Measurements from ENCODE around the gene TRMT10C.
"Not testable (repeated sequence)": the region's sequence is repeated elsewhere in the genome, so short reads cannot be mapped to it uniquely, and the experiment has no call there.

The TRMT10C gene

DNA sequence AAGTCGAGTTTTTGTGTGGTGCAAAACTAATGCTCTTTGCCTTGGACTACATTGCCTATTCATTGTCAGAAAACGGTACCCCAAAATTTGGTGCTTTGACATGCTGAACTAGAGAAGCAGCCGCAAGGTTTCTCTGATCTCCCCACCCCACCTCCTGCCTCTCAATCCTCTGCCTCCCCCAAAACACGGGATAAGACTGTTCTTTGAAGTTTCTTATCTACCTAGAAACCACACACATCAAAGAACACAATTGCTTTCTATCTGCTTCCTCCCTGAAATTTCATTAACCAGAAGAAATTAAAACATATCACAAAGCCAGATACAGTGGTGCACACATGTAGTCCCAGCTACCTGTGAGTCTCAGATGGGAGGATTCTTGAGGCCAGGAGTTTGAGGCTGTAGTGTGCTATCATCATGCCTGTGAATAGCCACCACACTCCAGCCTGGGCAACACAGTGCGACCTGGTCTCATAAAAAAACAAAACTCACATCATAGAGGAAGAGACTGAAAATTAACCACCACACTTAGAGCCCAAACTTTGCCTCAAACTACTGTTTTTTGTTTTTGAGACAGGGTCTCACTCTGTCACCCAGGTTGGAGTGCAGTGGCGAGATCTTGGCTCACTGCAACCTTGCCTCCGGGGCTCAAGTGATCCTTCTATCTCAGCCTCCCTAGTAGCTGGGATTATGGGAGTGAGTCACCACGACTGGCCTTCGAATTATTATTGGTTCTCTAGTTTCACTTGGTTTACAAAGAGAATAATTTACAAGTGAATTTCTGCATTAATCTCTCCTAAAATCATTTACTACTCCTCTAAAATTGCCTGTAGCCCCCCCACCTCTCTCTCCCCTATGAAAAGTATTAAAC, 9.6 kb downstream of the TRMT10C start:
- H3K4me1 Mint-ChIP-seq (ENCODE audit: low read depth) = peaks cover 47% of the 10 kb centered on the region
- peak overlapping the region; percentile 49 for H3K4me3 Mint-ChIP-seq
- H3K9me3 Mint-ChIP-seq = no peaks in the 10 kb centered on the region
- no peak for DNase-seq (ENCODE audit: low spot score)
- H3K36me3 Mint-ChIP-seq (ENCODE audit: low read depth) = peaks cover 27% of the 10 kb centered on the region
- peak overlapping the region; percentile 60 for H3K27ac Mint-ChIP-seq
- no peaks in the 10 kb centered on the region for H3K27me3 Mint-ChIP-seq (ENCODE audit: low read depth)

DNA sequence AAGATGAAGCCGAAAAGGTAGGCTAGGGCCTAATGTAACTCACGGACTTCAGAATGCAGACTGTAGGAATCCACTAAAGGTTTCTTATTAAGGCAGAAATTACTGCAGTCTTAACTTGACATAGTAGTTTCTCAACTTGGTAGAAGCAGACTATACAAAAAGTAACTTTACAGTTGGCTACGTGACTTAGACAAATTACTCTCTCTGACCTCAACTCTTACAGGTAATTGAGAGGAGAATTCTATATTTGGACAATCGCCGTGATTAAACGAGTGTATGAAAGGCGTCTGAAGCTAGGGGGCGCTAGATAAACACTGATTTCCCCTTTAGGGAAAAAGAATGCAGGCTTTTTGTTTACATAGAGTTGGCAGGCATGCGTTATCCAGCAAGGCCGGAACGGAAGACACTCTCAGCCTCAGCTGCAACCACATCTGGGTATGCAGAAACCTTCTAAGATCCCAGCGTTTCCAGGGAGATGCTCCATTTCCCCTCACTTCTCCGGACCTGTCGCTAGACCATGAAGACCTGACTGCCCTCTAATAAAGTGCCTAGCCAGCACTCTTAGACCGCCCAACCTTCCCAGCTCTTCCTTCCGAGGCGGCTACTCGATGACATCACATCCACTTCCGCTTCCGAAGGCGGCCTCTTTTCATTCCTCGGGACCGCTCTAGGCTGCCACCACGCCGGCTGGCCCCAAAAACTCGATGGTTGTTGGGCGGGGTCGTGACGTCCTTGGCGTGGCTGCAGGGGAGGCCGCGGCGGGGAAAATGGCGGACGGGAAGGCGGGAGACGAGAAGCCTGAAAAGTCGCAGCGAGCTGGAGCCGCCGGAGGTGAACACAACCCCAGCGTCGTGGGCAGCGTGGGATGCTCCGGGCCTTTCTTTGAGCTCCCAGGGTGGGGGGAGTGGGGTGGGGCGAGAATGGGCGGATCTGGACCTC, 12.1 kb downstream of the TRMT10C start, which contains the start of gene PCNP:
TSS of gene PCNP (plus strand) at position 732 of the 939 bp plus-strand sequence. CDS start at position 768, 36 bp downstream.
- Mint-ChIP-seq H3K27me3 (ENCODE audit: low read depth) (no peaks in the 10 kb centered on the region), H3K4me3 (peak within 1 kb of the TSS; percentile 92), H3K36me3 (ENCODE audit: low read depth) (peaks cover 17% of the 10 kb centered on the region), H3K27ac (peak within 1 kb of the TSS; percentile 100), H3K4me1 (ENCODE audit: low read depth) (peaks cover 39% of the 10 kb centered on the region), H3K9me3 (no peaks in the 10 kb centered on the region)
- peak; percentile 99 for DNase-seq (ENCODE audit: low spot score)

DNA sequence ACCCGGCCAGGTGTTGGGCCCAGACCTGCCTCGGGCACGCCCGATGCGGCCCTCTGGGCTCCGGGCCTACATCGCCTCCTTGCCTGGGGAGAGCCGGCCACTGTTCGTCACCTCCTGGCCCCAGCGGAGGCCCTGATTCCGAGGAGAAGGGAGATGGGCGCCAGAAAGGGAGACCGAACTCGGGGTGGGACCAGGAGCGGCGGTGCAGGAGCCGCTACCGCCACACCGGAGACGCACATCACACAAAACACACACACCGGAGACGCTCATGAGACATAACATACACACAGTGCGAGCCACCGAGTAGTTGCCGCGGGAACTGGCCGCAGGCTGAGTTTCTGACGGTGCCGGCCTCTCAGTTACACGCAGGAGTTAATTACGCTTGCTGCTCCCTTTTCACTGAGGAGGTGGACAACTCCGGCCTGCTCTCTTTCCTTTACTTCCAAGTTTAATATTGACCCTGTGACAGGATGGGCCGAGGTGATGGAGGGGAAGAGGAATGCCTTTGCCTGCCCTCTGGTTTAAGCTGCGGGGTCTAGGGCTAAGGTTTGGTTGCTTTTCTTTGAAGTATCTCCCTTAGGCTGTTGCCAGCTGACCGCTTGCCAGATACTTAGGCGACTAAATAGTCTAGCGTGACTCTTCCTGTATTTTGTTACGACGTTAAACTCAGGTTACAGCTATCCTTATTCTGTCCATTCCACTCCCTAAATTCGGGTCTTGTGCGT, 12.9 kb downstream of the TRMT10C start:
- H3K4me1 Mint-ChIP-seq (ENCODE audit: low read depth) = peaks cover 44% of the 10 kb centered on the region
- H3K4me3 Mint-ChIP-seq = peak overlapping the region; percentile 92
- H3K9me3 Mint-ChIP-seq = no peaks in the 10 kb centered on the region
- peaks cover 25% of the 10 kb centered on the region for H3K36me3 Mint-ChIP-seq (ENCODE audit: low read depth)
- H3K27ac Mint-ChIP-seq = peak overlapping the region; percentile 100
- no peaks in the 10 kb centered on the region for H3K27me3 Mint-ChIP-seq (ENCODE audit: low read depth)
- peak; percentile 61 for DNase-seq (ENCODE audit: low spot score)

DNA sequence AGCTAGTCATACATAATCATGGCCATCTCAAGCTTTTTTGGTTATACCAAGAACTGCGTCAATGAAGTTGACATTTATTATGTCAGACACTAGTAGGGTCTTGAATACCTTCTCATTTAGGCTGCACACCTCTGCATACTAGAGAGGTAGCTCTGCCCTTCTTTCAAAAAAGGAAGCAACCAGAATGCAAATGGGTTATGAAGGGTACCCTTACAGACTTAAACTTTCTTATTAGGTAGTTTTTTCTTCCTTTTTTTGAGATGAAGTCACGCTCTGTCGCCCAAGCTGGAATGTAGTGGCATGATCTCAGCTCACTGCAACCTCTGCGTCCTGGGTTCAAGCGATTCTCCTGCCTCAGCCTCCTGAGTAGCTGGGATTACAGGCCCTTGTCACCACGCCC, 15.6 kb downstream of the TRMT10C start:
- peaks cover 28% of the 10 kb centered on the region for H3K4me1 Mint-ChIP-seq (ENCODE audit: low read depth)
- H3K9me3 Mint-ChIP-seq = no peaks in the 10 kb centered on the region
- H3K27me3 Mint-ChIP-seq (ENCODE audit: low read depth) = no peaks in the 10 kb centered on the region
- H3K36me3 Mint-ChIP-seq (ENCODE audit: low read depth) = peaks cover 39% of the 10 kb centered on the region
- H3K27ac Mint-ChIP-seq = no peak overlapping the region
- no peak for DNase-seq (ENCODE audit: low spot score)
- no peak overlapping the region for H3K4me3 Mint-ChIP-seq

DNA sequence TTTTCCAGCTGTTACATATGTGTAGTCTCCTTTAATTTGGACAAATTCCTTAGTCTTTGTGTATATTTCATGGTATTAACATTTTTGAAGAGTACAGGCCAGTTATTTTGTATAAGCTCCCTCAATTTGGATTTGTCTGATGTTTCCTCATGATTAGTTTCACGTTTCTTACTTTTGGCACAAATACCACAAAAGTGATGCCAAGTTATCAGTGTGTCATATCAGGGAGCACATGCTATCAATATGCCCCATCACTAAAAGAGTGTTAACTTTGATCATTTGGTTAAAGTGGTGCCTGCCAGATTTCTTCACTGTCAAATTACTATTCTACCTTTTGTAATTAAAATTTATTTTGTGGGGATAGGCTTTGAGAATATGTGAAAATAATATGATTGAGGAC, 26.9 kb downstream of the TRMT10C start:
- Mint-ChIP-seq H3K9me3 (no peaks in the 10 kb centered on the region), H3K4me1 (ENCODE audit: low read depth) (peaks cover 11% of the 10 kb centered on the region), H3K27ac (no peak overlapping the region), H3K4me3 (no peak overlapping the region), H3K27me3 (ENCODE audit: low read depth) (no peaks in the 10 kb centered on the region), H3K36me3 (ENCODE audit: low read depth) (peaks cover 55% of the 10 kb centered on the region)
- no peak for DNase-seq (ENCODE audit: low spot score)

DNA sequence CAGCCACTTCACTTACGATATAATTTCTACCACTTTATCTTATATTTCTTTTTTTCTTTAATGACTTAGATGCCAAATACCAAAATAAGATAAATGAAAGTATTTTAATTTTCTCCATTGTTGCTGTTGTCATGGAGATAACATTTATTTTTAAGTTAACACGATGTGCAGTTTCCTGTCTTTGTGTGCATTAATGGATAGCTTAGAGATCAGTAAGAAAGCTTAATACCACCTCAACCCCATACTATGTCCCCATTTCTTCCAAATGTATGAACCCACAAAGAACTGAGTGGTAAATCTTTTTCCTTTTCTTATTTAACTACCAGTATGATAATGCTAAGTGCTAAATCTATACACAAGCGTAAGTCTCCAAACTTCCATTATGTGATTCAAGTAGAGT, 29.4 kb downstream of the TRMT10C start:
- Mint-ChIP-seq H3K27ac (no peak overlapping the region), H3K36me3 (ENCODE audit: low read depth) (peaks cover 45% of the 10 kb centered on the region), H3K4me3 (no peak overlapping the region), H3K4me1 (ENCODE audit: low read depth) (peaks cover 11% of the 10 kb centered on the region), H3K27me3 (ENCODE audit: low read depth) (no peaks in the 10 kb centered on the region), H3K9me3 (no peaks in the 10 kb centered on the region)
- DNase-seq (ENCODE audit: low spot score) = no peak

DNA sequence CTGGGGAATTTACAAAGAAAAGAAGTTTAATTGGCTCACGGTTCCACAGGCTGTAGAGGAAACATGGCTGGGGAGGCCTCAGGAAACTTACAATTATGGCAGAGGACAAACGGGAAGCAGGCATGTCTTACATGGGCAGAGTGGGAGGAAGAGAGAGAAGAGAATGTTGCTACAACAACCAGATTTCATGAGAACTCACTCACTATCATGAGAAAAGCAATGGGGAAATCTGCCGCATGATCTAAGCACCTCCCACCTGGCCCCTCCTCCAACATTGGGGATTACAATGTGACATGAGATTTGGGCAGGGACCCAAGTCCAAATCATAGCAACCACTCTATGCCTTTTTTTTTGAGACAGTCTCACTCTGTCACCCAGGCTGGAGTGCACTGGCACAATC, 41.1 kb downstream of the TRMT10C start:
- Mint-ChIP-seq H3K36me3 (ENCODE audit: low read depth) (peaks cover 8% of the 10 kb centered on the region), H3K4me1 (ENCODE audit: low read depth) (no peaks in the 10 kb centered on the region), H3K9me3 (no peaks in the 10 kb centered on the region), H3K4me3 (no peak overlapping the region), H3K27me3 (ENCODE audit: low read depth) (no peaks in the 10 kb centered on the region), H3K27ac (no peak overlapping the region)
- DNase-seq (ENCODE audit: low spot score) = no peak

GRCh38 chr3:101603184-101603583, 41.5 kb downstream of the TRMT10C start:
- no peaks in the 10 kb centered on the region for H3K4me1 Mint-ChIP-seq (ENCODE audit: low read depth)
- no peaks in the 10 kb centered on the region for H3K27me3 Mint-ChIP-seq (ENCODE audit: low read depth)
- H3K27ac Mint-ChIP-seq = no peak overlapping the region
- H3K9me3 Mint-ChIP-seq = no peaks in the 10 kb centered on the region
- DNase-seq (ENCODE audit: low spot score) = no peak
- H3K4me3 Mint-ChIP-seq = no peak overlapping the region
- peaks cover 6% of the 10 kb centered on the region for H3K36me3 Mint-ChIP-seq (ENCODE audit: low read depth)

DNA sequence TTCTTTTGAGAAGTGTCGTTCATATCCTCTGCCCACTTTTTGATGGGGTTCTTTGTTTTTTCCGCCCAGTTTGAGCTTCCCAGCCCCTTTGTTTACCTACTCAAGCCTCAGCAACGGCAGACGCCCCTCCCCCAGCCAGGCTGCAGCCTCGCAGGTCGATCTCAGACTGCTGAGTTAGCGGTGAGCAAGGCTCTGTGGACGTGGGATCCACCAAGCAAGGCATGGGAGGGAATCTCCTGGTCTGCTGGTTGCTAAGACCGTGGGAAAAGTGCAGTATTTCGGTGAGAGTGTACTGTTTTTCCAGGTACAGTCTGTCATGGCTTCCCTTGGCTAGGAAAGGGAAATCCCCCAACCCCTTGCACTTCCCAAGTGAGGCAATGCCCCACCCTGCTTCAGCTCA, 43.7 kb downstream of the TRMT10C start:
- not testable (repeated sequence) for DNase-seq (ENCODE audit: low spot score); H3K4me1 Mint-ChIP-seq (ENCODE audit: low read depth); H3K4me3 Mint-ChIP-seq; H3K27me3 Mint-ChIP-seq (ENCODE audit: low read depth); H3K27ac Mint-ChIP-seq; H3K9me3 Mint-ChIP-seq; H3K36me3 Mint-ChIP-seq (ENCODE audit: low read depth)

GRCh38 chr3:101611023-101611422, 49.4 kb downstream of the TRMT10C start:
- H3K9me3 Mint-ChIP-seq = no peaks in the 10 kb centered on the region

GRCh38 chr3:101613014-101613413, 51.3 kb downstream of the TRMT10C start:
- not testable (repeated sequence) for H3K4me1 Mint-ChIP-seq (ENCODE audit: low read depth); H3K4me3 Mint-ChIP-seq; H3K9me3 Mint-ChIP-seq; H3K36me3 Mint-ChIP-seq (ENCODE audit: low read depth); H3K27me3 Mint-ChIP-seq (ENCODE audit: low read depth); DNase-seq (ENCODE audit: low spot score); H3K27ac Mint-ChIP-seq

More at GRCh38 chr3:101611023-101611422, 49.4 kb downstream of the TRMT10C start:
- DNase-seq (ENCODE audit: low spot score) = no peak
- Mint-ChIP-seq H3K36me3 (ENCODE audit: low read depth) (no peaks in the 10 kb centered on the region), H3K4me1 (ENCODE audit: low read depth) (no peaks in the 10 kb centered on the region), H3K27me3 (ENCODE audit: low read depth) (no peaks in the 10 kb centered on the region), H3K4me3 (no peak overlapping the region), H3K27ac (no peak overlapping the region)

DNA sequence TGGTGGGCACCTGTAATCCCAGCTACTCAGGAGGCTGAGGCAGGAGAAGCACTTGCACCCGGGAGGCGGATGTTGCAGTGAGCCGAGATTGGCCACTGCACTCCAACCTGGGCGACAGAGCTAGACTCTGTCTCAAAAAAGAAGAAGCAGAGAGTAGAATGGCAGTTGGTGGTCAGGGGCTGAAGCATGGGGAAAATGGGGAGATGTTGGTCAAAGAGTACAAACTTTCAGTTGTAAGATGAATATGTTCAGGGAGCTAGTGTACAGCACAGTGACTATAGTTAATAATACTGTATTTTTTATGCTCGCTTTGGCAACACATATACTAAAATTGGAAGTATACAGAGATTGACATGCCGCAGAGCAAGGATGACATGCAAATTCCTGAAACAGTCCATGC, 53.9 kb downstream of the TRMT10C start:
- no peaks in the 10 kb centered on the region for H3K36me3 Mint-ChIP-seq (ENCODE audit: low read depth)
- no peak for DNase-seq (ENCODE audit: low spot score)
- no peaks in the 10 kb centered on the region for H3K27me3 Mint-ChIP-seq (ENCODE audit: low read depth)
- no peaks in the 10 kb centered on the region for H3K4me1 Mint-ChIP-seq (ENCODE audit: low read depth)
- H3K4me3 Mint-ChIP-seq = no peak overlapping the region
- no peak overlapping the region for H3K27ac Mint-ChIP-seq
- H3K9me3 Mint-ChIP-seq = no peaks in the 10 kb centered on the region
